SK-N-MC (cell line): ENCODE results near the gene HEPACAM.

ENCODE experiments used
- EZH2 ChIP-seq: fragments of 200-600 bp; sonication (generic); IDR thresholded peaks from one replicate; pipeline ENCODE4 v1.6.1; 2017; ENCODE audit warnings: antibody characterized with exemption
- FOXP2 ChIP-seq: optimal IDR thresholded peaks from 2 replicates; pipeline ENCODE3; 2011; ENCODE audit warnings: mild to moderate bottlenecking, moderate library complexity; ENCODE audit not compliant: insufficient read depth; ENCODE audit errors: extremely low read length, control extremely low read depth
- POLR2AphosphoS5 ChIP-seq: IDR thresholded peaks from 2 replicates; pipeline ENCODE4 v1.6.1; 2012; ENCODE audit warnings: mild to moderate bottlenecking, low read depth, low read length, borderline replicate concordance

DNA sequence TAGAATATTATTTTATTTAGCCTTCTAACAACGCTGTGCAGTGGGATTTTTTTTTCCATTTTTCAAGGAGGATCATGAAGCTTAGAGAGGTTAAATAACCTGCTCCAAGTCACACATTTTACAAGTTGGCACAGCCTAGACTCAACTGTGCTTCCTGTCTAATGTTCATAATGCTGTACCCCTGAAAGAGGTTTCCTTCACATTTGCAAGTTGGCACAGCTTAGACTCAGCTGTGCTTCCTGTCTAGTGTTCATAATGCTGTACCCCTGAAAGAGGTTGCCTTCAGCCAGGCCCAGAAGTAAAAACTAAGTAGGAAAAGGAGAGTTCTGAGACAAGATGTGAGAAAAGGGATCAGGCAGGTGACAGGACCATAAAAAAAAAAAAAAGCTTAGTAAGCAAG, 7.9 kb upstream of the HEPACAM start:
- TF ChIP-seq EZH2 (no peak), POLR2AphosphoS5 (no peak), FOXP2 (no peak)
